CD4-positive, alpha-beta T cell (primary cell): ENCODE data around the gene MYH15. TPM values are rescaled to one million over a fixed set of nuclear protein-coding genes. Genes with fewer than 3 reads are reported as not detected.

Experiments
- ATAC-seq: fragments of 200-7000 bp; cut with Tn5 transposase; one replicate; pipeline ENCODE4 v1.10.0; 2022; ENCODE audit warnings: mild to moderate bottlenecking; ENCODE audit not compliant: poor library complexity
- CTCF ChIA-PET: fragments of 350-600 bp; sonication (Branson Sonifier 250); formaldehyde crosslinking; loops from one replicate; lab custom pipeline; 2021; ENCODE audit warnings: antibody characterized with exemption, inconsistent platforms; lab: Charles Lee
- POLR2A ChIA-PET: fragments of 350-600 bp; sonication (Branson Sonifier 250); formaldehyde crosslinking; loops from one replicate; lab custom pipeline; 2021; ENCODE audit warnings: antibody characterized with exemption, inconsistent platforms; lab: Charles Lee
- DNase-seq, 14 experiments: peaks; one replicate each; pipeline ENCODE4 v3.0.0-alpha.2; 2013 to 2020; ENCODE audit warnings: mixed read lengths in 2 of 14
- H3K27ac ChIP-seq, 2 donors: one replicate each; pipeline versions ENCODE4 v1.5.1 to v1.7.0; 2013; ENCODE audit warnings: low read length in 2 of 2, low read depth in 1 of 2, mild to moderate bottlenecking in 1 of 2
- H3K27me3 ChIP-seq, 2 experiments: 1 replicate in 1 of 2; 2 replicates in 1 of 2; pipeline versions ENCODE4 v1.6.1 to v1.7.0; 2013; ENCODE audit warnings: low read length in 2 of 2, control low read depth in 1 of 2, mild to moderate bottlenecking in 1 of 2, moderate library complexity in 1 of 2; ENCODE audit not compliant: insufficient read depth in 2 of 2, control insufficient read depth in 1 of 2
- H3K36me3 ChIP-seq: one replicate; pipeline ENCODE4 v1.6.1; 2013; ENCODE audit warnings: low read length, control low read depth; ENCODE audit not compliant: insufficient read depth
- H3K4me1 ChIP-seq: one replicate; pipeline ENCODE4 v1.6.1; 2013; ENCODE audit warnings: low read length, control low read depth; ENCODE audit not compliant: insufficient read depth
- H3K4me3 ChIP-seq: one replicate; pipeline ENCODE4 v1.5.1; 2013; ENCODE audit warnings: mild to moderate bottlenecking, low read length, moderate library complexity
- H3K9me3 ChIP-seq, 2 experiments: 1 replicate in 1 of 2; 2 replicates in 1 of 2; pipeline versions ENCODE4 v1.6.1 to v1.7.0; 2013; ENCODE audit warnings: low read length in 2 of 2, mild to moderate bottlenecking in 2 of 2, control low read depth in 1 of 2, moderate library complexity in 1 of 2; ENCODE audit not compliant: control insufficient read depth in 1 of 2, insufficient read depth in 1 of 2
- H3K27ac Mint-ChIP-seq: one replicate; pipeline ENCODE4 v1.8.0; 2020; ENCODE audit warnings: mixed read lengths
- H3K27me3 Mint-ChIP-seq: one replicate; pipeline ENCODE4 v1.8.0; 2021; ENCODE audit warnings: mixed read lengths
- H3K36me3 Mint-ChIP-seq: one replicate; pipeline ENCODE4 v1.8.0; 2021; ENCODE audit warnings: low read depth, mixed read lengths
- H3K4me1 Mint-ChIP-seq: one replicate; pipeline ENCODE4 v1.8.0; 2021; ENCODE audit warnings: low read depth, mixed read lengths
- H3K4me3 Mint-ChIP-seq: one replicate; pipeline ENCODE4 v1.8.0; 2020; ENCODE audit warnings: mild to moderate bottlenecking, mixed read lengths
- H3K9me3 Mint-ChIP-seq: one replicate; pipeline ENCODE4 v1.8.0; 2020; ENCODE audit warnings: mixed read lengths
- CTCF ChIP-seq: fragments of 200-600 bp; IDR thresholded peaks from one replicate; pipeline ENCODE4 v1.8.0; 2022; ENCODE audit warnings: antibody characterized with exemption, mild to moderate bottlenecking
- intact Hi-C, 2 experiments: fragments of 100-400 bp; cut with DNase I in 1 of 2; cut with micrococcal nuclease in 1 of 2; formaldehyde crosslinking; loops; one replicate each; pipeline versions ENCODE4 v1.15.1 to v1.9.0; 2023 to 2025; cut with DNase I, micrococcal nuclease
- total RNA-seq, 174 experiments: library from RNA in 2 of 174; stranded (reverse) in 2 of 174; gene quantifications; one replicate each; pipeline ENCODE4 v1.2.3 and lab custom pipeline; 2021 to 2026

The MYH15 gene
- total RNA-seq, 2 experiments from 2014 or later, result 0.05 to 0.08 TPM

DNA sequence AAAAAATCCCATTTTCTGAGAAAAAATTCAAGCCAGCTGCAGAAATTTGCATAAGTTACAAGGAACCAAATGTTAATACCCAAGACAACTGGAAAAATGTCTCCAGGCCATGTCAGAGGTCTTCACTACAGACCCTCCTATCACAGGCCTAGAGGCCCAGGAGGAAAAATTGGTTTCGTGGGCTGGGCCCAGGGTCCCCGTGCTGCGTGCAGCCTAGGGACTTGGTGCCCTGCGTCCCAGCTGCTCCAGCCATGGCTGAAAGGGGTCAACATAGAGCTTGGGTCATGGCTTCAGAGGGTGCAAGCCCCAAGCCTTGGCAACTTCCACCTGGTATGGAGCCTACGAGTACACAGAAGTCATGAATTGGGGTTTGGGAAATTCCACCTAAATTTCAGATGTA lies 78.0 kb downstream of the MYH15 start:
- CTCF ChIA-PET, result no interaction called here
- Mint-ChIP-seq H3K36me3 (no peaks in the 10 kb centered on the region), H3K9me3 (peaks cover 2% of the 10 kb centered on the region), H3K4me1 (no peaks in the 10 kb centered on the region), H3K27ac (no peak overlapping the region), H3K4me3 (no peak overlapping the region), H3K27me3 (no peaks in the 10 kb centered on the region)
- Histone ChIP-seq H3K27ac (no peak overlapping the region), H3K4me3 (no peak overlapping the region), H3K9me3 (peaks cover 0 to 11% of the 10 kb centered on the region in 2 experiments), H3K36me3 (no peaks in the 10 kb centered on the region), H3K4me1 (no peaks in the 10 kb centered on the region), H3K27me3 (no peaks in the 10 kb centered on the region)
- ATAC-seq, result no peak
- intact Hi-C loops, result no loop called here
- no peak for DNase-seq
- TF ChIP-seq CTCF, result no peak
- POLR2A ChIA-PET, result no interaction called here

GRCh38 chr3:108430540-108430939 lies 79.9 kb downstream of the MYH15 start:
- intact Hi-C loops, result no loop called here
- Histone ChIP-seq H3K27ac (no peak overlapping the region), H3K27me3 (no peaks in the 10 kb centered on the region), H3K9me3 (peaks cover 0 to 11% of the 10 kb centered on the region in 2 experiments), H3K4me1 (no peaks in the 10 kb centered on the region), H3K4me3 (no peak overlapping the region), H3K36me3 (no peaks in the 10 kb centered on the region)
- CTCF ChIA-PET, result no interaction called here
- Mint-ChIP-seq H3K4me1 (no peaks in the 10 kb centered on the region), H3K27me3 (no peaks in the 10 kb centered on the region), H3K27ac (no peak overlapping the region), H3K4me3 (no peak overlapping the region), H3K9me3 (peaks cover 2% of the 10 kb centered on the region), H3K36me3 (no peaks in the 10 kb centered on the region)
- ATAC-seq (no peak), DNase-seq (no peak)
- no peak for TF ChIP-seq CTCF
- POLR2A ChIA-PET, result no interaction called here

DNA sequence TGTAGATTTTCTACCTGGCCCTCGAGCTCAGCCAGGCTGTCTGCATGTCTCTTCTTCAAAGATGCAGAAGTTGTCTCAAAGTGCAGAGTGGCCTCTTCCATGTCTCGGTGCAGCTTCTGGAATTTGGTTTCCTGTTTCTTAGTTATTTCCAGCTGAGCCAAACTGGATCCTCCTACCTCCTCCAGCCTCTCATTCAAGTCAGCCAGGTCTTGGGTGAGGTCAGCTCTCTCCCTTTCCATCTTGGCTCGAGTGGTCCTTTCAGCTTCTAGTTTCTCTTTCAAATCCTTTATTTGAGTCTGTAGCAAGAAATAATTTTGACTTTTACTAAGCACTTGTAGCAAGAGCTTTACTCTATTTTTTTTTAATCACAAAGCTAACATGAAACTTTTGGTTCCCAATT lies 81.8 kb downstream of the MYH15 start:
- Histone ChIP-seq H3K27ac (no peak overlapping the region), H3K36me3 (no peaks in the 10 kb centered on the region), H3K4me3 (no peak overlapping the region), H3K4me1 (no peaks in the 10 kb centered on the region), H3K9me3 (peaks cover 0 to 11% of the 10 kb centered on the region in 2 experiments), H3K27me3 (no peaks in the 10 kb centered on the region)
- ChIA-PET CTCF (interaction anchor here (1.2 kb wide), 1 partner anchor 16 kb away, joined by 3 read pairs; no protein-coding TSS in a partner anchor), POLR2A (no interaction called here)
- no peak for DNase-seq
- Mint-ChIP-seq H3K27me3 (no peaks in the 10 kb centered on the region), H3K9me3 (peaks cover 2% of the 10 kb centered on the region), H3K4me3 (no peak overlapping the region), H3K36me3 (no peaks in the 10 kb centered on the region), H3K27ac (no peak overlapping the region), H3K4me1 (no peaks in the 10 kb centered on the region)
- no peak for TF ChIP-seq CTCF
- no peak for ATAC-seq
- intact Hi-C loops, result no loop called here
